ENCODE results near the gene ANKS3. TPM values are rescaled to one million over a fixed set of nuclear protein-coding genes. Genes with fewer than 3 reads are reported as not detected.
"Not testable (repeated sequence)": the region's sequence is repeated elsewhere in the genome, so short reads cannot be mapped to it uniquely, and the experiment has no call there.

ANKS3 gene
- total and polyA plus RNA-seq, 2 donors (not counting 1 experiment from before 2014, with no cell fraction given), result 26.5 to 31.9 TPM

GRCh38 chr16:4651827-4652226, 82.2 kb downstream of the ANKS3 start:
- no peak overlapping the region for H3K4me3 ChIP-seq (ENCODE audit: control extremely low read depth in 1 of 5, extremely low read depth in 1 of 5, insufficient read depth in 1 of 5, low read depth in 2 of 5, low read length in 4 of 5)
- TF ChIP-seq CTCF (IDR thresholded peaks at IDR 0.05), result no peak
- no peak for TF ChIP-seq EZH2 (IDR thresholded peaks at IDR 0.05; ENCODE audit: borderline replicate concordance, insufficient read depth, low read depth, low read length, poor library complexity, severe bottlenecking)
- POLR2A ChIA-PET, result no interaction called here
- H2AFZ ChIP-seq (ENCODE audit: insufficient read depth, low read depth, low read length, poor library complexity, severe bottlenecking), result no peak overlapping the region
- DNase-seq (peak; percentile 63), ATAC-seq (ENCODE audit: low read depth) (peak; percentile 77)
- no peak overlapping the region for H3K9ac ChIP-seq (ENCODE audit: low read length)
- WGBS (ENCODE audit: insufficient coverage), result 15% methylated on average over 13 of the region's 13 CpGs
- CTCF ChIA-PET, result no interaction called here
- no peak overlapping the region for H3K4me2 ChIP-seq (replicated peaks; ENCODE audit: low read depth, low read length, poor library complexity, severe bottlenecking)
- peaks cover 74% of the 10 kb centered on the region for H4K20me1 ChIP-seq (ENCODE audit: control insufficient read depth, insufficient read depth, low read length, poor library complexity, severe bottlenecking)
- intact Hi-C loops (cut with micrococcal nuclease), result loop anchor here (2.0 kb wide), 1 partner anchor 27 kb away; the partner anchor contains the start of gene MGRN1
- no peak overlapping the region for H3K27ac ChIP-seq (ENCODE audit: low read length in 2 of 2)
- Mint-ChIP-seq H3K4me3 (no peak overlapping the region), H3K4me1 (peaks cover 23% of the 10 kb centered on the region), H3K27me3 (no peaks in the 10 kb centered on the region), H3K27ac (peak overlapping the region; percentile 34), H3K9me3 (ENCODE audit: insufficient read depth) (no peaks in the 10 kb centered on the region)
- peaks cover 0 to 4% (median 0%) of the 10 kb centered on the region in 3 donors for H3K9me3 ChIP-seq (ENCODE audit: control extremely low read depth in 1 of 3, control insufficient read depth in 2 of 3, insufficient read depth in 1 of 3, low read length in 2 of 3)
- H3K4me1 ChIP-seq (ENCODE audit: control insufficient read depth in 2 of 2, insufficient read depth in 2 of 2, low read length in 2 of 2), result peaks cover 0 to 20% of the 10 kb centered on the region in 2 donors
- no peaks in the 10 kb centered on the region for H3K27me3 ChIP-seq (replicated peaks in 1 of 4; ENCODE audit: control extremely low read depth in 1 of 4, control insufficient read depth in 3 of 4, insufficient read depth in 4 of 4, low read length in 3 of 4)
- peaks cover 0 to 41% of the 10 kb centered on the region in 2 experiments for H3K36me3 ChIP-seq (replicated peaks in 1 of 2; ENCODE audit: control extremely low read depth in 1 of 2, control insufficient read depth in 1 of 2, extremely low read depth in 1 of 2, insufficient read depth in 2 of 2, low read length in 1 of 2)
- H3K79me2 ChIP-seq (ENCODE audit: control insufficient read depth, insufficient read depth, low read length), result peaks cover 40% of the 10 kb centered on the region

GRCh38 chr16:4650443-4651074, 83.5 kb downstream of the ANKS3 start:
- not testable (repeated sequence) for H3K4me3 Mint-ChIP-seq; H3K9me3 Mint-ChIP-seq (ENCODE audit: insufficient read depth); H3K27ac Mint-ChIP-seq; H3K27me3 ChIP-seq (replicated peaks in 1 of 4; ENCODE audit: control extremely low read depth in 1 of 4, control insufficient read depth in 3 of 4, insufficient read depth in 4 of 4, low read length in 3 of 4); H3K9me3 ChIP-seq (ENCODE audit: control extremely low read depth in 1 of 3, control insufficient read depth in 2 of 3, insufficient read depth in 1 of 3, low read length in 2 of 3); H3K27ac ChIP-seq (ENCODE audit: low read length in 2 of 2); H2AFZ ChIP-seq (ENCODE audit: insufficient read depth, low read depth, low read length, poor library complexity, severe bottlenecking); H3K4me2 ChIP-seq (replicated peaks; ENCODE audit: low read depth, low read length, poor library complexity, severe bottlenecking); H3K4me3 ChIP-seq (ENCODE audit: control extremely low read depth in 1 of 5, extremely low read depth in 1 of 5, insufficient read depth in 1 of 5, low read depth in 2 of 5, low read length in 4 of 5); H3K27me3 Mint-ChIP-seq; H3K9ac ChIP-seq (ENCODE audit: low read length)
- ChIA-PET CTCF (interaction anchor here (1.0 to 1.6 kb wide), 5 partner anchors 34 to 175 kb away, joined by 3 to 6 read pairs (median 4); partner anchors contain the start of gene HMOX2), POLR2A (interaction anchor here (0.7 kb wide), 1 partner anchor 11 kb away, joined by 3 read pairs; no protein-coding TSS in a partner anchor)
- TF ChIP-seq CTCF (IDR thresholded peaks at IDR 0.05), result peak; percentile 88
- H3K4me1 ChIP-seq (ENCODE audit: control insufficient read depth in 2 of 2, insufficient read depth in 2 of 2, low read length in 2 of 2), result peaks cover 0 to 20% of the 10 kb centered on the region in 2 donors
- WGBS (ENCODE audit: insufficient coverage), result 92% methylated on average over 14 of the region's 15 CpGs
- peaks cover 23% of the 10 kb centered on the region for H3K4me1 Mint-ChIP-seq
- H4K20me1 ChIP-seq (ENCODE audit: control insufficient read depth, insufficient read depth, low read length, poor library complexity, severe bottlenecking), result peaks cover 78% of the 10 kb centered on the region
- DNase-seq (peak; percentile 80), ATAC-seq (ENCODE audit: low read depth) (peak; percentile 46)
- H3K79me2 ChIP-seq (ENCODE audit: control insufficient read depth, insufficient read depth, low read length), result peaks cover 53% of the 10 kb centered on the region
- intact Hi-C loops (cut with micrococcal nuclease), result loop anchor here (2.0 kb wide), 1 partner anchor 26 kb away; the partner anchor contains the start of gene MGRN1
- H3K36me3 ChIP-seq (replicated peaks in 1 of 2; ENCODE audit: control extremely low read depth in 1 of 2, control insufficient read depth in 1 of 2, extremely low read depth in 1 of 2, insufficient read depth in 2 of 2, low read length in 1 of 2), result peaks cover 0 to 40% of the 10 kb centered on the region in 2 experiments
